ENCODE measurements around the gene SPTBN1. TPM values are rescaled to one million over a fixed set of nuclear protein-coding genes. Genes with fewer than 3 reads are reported as not detected.

Gene SPTBN1
- total RNA-seq, 2 donors from 2014 or later: 179 to 194 TPM

GRCh38 chr2:54667726-54668650 is 211.9 kb downstream of the SPTBN1 start:
- Histone ChIP-seq H3K36me3 (ENCODE audit: control insufficient read depth, insufficient read depth, low read length) (peaks cover 94% of the 10 kb centered on the region), H3K9me3 (ENCODE audit: control insufficient read depth, low read length) (no peaks in the 10 kb centered on the region), H3K4me3 (ENCODE audit: low read length) (no peak overlapping the region), H3K27me3 (ENCODE audit: control insufficient read depth, insufficient read depth, low read length, poor library complexity, severe bottlenecking) (no peaks in the 10 kb centered on the region), H3K27ac (ENCODE audit: low read depth, low read length) (no peak overlapping the region), H3K4me1 (ENCODE audit: control insufficient read depth, insufficient read depth, low read length) (no peaks in the 10 kb centered on the region), H3K9ac (ENCODE audit: extremely low read depth, low read length, poor library complexity, severe bottlenecking) (no peak overlapping the region)
- H3K27ac Mint-ChIP-seq: peak overlapping the region; percentile 62
- no peaks in the 10 kb centered on the region for H3K9me3 Mint-ChIP-seq
- peaks cover 1% of the 10 kb centered on the region for H3K4me1 Mint-ChIP-seq
- no peak for DNase-seq
- peaks cover 70% of the 10 kb centered on the region for H3K36me3 Mint-ChIP-seq (ENCODE audit: low read depth)
- H3K4me3 Mint-ChIP-seq: no peak overlapping the region
- no peak for TF ChIP-seq CTCF (conservative IDR thresholded peaks at IDR 0.05)
- WGBS, 2 experiments (ENCODE audit: insufficient coverage in 1 of 2, insufficient read length in 1 of 2): 95 to 96% methylated on average over 16 to 17 of the region's 17 CpGs
- no peaks in the 10 kb centered on the region for H3K27me3 Mint-ChIP-seq (ENCODE audit: insufficient read depth)

GRCh38 chr2:54668711-54669110 is 212.6 kb downstream of the SPTBN1 start:
- WGBS, 2 experiments (ENCODE audit: insufficient coverage in 1 of 2, insufficient read length in 1 of 2): 96 to 97% methylated on average over 4 of the region's 5 CpGs
- Mint-ChIP-seq H3K36me3 (ENCODE audit: low read depth) (peaks cover 64% of the 10 kb centered on the region), H3K9me3 (no peaks in the 10 kb centered on the region), H3K27me3 (ENCODE audit: insufficient read depth) (no peaks in the 10 kb centered on the region), H3K4me3 (no peak overlapping the region), H3K27ac (no peak overlapping the region), H3K4me1 (peaks cover 1% of the 10 kb centered on the region)
- H3K27ac ChIP-seq (ENCODE audit: low read depth, low read length): no peak overlapping the region
- H3K9me3 ChIP-seq (ENCODE audit: control insufficient read depth, low read length): no peaks in the 10 kb centered on the region
- H3K4me3 ChIP-seq (ENCODE audit: low read length): no peak overlapping the region
- no peak for DNase-seq
- no peak overlapping the region for H3K9ac ChIP-seq (ENCODE audit: extremely low read depth, low read length, poor library complexity, severe bottlenecking)
- no peaks in the 10 kb centered on the region for H3K27me3 ChIP-seq (ENCODE audit: control insufficient read depth, insufficient read depth, low read length, poor library complexity, severe bottlenecking)
- H3K36me3 ChIP-seq (ENCODE audit: control insufficient read depth, insufficient read depth, low read length): peaks cover 86% of the 10 kb centered on the region
- H3K4me1 ChIP-seq (ENCODE audit: control insufficient read depth, insufficient read depth, low read length): no peaks in the 10 kb centered on the region
- no peak for TF ChIP-seq CTCF (conservative IDR thresholded peaks at IDR 0.05)

GRCh38 chr2:54669677-54670484 is 213.8 kb downstream of the SPTBN1 start:
- H3K4me1 Mint-ChIP-seq: peaks cover 4% of the 10 kb centered on the region
- H3K27ac Mint-ChIP-seq: no peak overlapping the region
- H3K4me1 ChIP-seq (ENCODE audit: control insufficient read depth, insufficient read depth, low read length): no peaks in the 10 kb centered on the region
- H3K9me3 ChIP-seq (ENCODE audit: control insufficient read depth, low read length): no peaks in the 10 kb centered on the region
- H3K36me3 ChIP-seq (ENCODE audit: control insufficient read depth, insufficient read depth, low read length): peaks cover 75% of the 10 kb centered on the region
- H3K4me3 ChIP-seq (ENCODE audit: low read length): no peak overlapping the region
- TF ChIP-seq CTCF (conservative IDR thresholded peaks at IDR 0.05): no peak
- no peak overlapping the region for H3K27ac ChIP-seq (ENCODE audit: low read depth, low read length)
- no peaks in the 10 kb centered on the region for H3K27me3 ChIP-seq (ENCODE audit: control insufficient read depth, insufficient read depth, low read length, poor library complexity, severe bottlenecking)
- no peaks in the 10 kb centered on the region for H3K9me3 Mint-ChIP-seq
- H3K27me3 Mint-ChIP-seq (ENCODE audit: insufficient read depth): no peaks in the 10 kb centered on the region
- 94% methylated on average over 6 to 7 of the region's 7 CpGs for WGBS, 2 experiments (ENCODE audit: insufficient coverage in 1 of 2, insufficient read length in 1 of 2)
- no peak overlapping the region for H3K9ac ChIP-seq (ENCODE audit: extremely low read depth, low read length, poor library complexity, severe bottlenecking)
- H3K36me3 Mint-ChIP-seq (ENCODE audit: low read depth): peaks cover 55% of the 10 kb centered on the region
- DNase-seq: no peak
- no peak overlapping the region for H3K4me3 Mint-ChIP-seq

Data from endodermal cell (in vitro differentiated cells).